GM23248 (cell line): ENCODE data around the gene SYTL4. TPM values are rescaled to one million over a fixed set of nuclear protein-coding genes. Genes with fewer than 3 reads are reported as not detected.

Source experiments
- DNase-seq: peaks from one replicate; pipeline ENCODE4 v3.0.0-alpha.2; 2015
- H2AFZ ChIP-seq: fragments of 200-600 bp; sonication (generic); 2 replicates; pipeline ENCODE4 v1.6.1; 2016; ENCODE audit warnings: antibody characterized with exemption
- H3F3A ChIP-seq: fragments of 200-600 bp; sonication (generic); 2 replicates; pipeline ENCODE4 v1.6.1; 2016; ENCODE audit warnings: mild to moderate bottlenecking, antibody characterized with exemption, mixed run types; ENCODE audit not compliant: insufficient read depth
- H3K27ac ChIP-seq: fragments of 200-600 bp; sonication (generic); 2 replicates; pipeline ENCODE4 v1.5.1; 2016; ENCODE audit warnings: mild to moderate bottlenecking
- H3K27me3 ChIP-seq: fragments of 200-600 bp; sonication (generic); replicated peaks from 2 replicates; pipeline ENCODE4 v1.6.1; 2016; ENCODE audit warnings: mild to moderate bottlenecking; ENCODE audit not compliant: insufficient read depth
- H3K36me3 ChIP-seq: fragments of 200-600 bp; sonication (generic); 2 replicates; pipeline ENCODE4 v1.6.1; 2016; ENCODE audit warnings: low read depth, mild to moderate bottlenecking
- H3K4me1 ChIP-seq: fragments of 200-600 bp; sonication (generic); 2 replicates; pipeline ENCODE4 v1.6.1; 2016; ENCODE audit warnings: mild to moderate bottlenecking; ENCODE audit not compliant: insufficient read depth
- H3K4me2 ChIP-seq: fragments of 200-600 bp; sonication (generic); one replicate; pipeline ENCODE4 v1.6.1; 2016; ENCODE audit warnings: mild to moderate bottlenecking; ENCODE audit not compliant: unreplicated experiment
- H3K4me3 ChIP-seq: fragments of 200-600 bp; sonication (generic); 2 replicates; pipeline ENCODE4 v1.5.1; 2016; ENCODE audit warnings: mild to moderate bottlenecking
- H3K79me2 ChIP-seq: fragments of 200-600 bp; sonication (generic); 2 replicates; pipeline ENCODE4 v1.6.1; 2016; ENCODE audit warnings: mild to moderate bottlenecking; ENCODE audit not compliant: insufficient read depth
- H3K9ac ChIP-seq: fragments of 200-600 bp; sonication (generic); 2 replicates; pipeline ENCODE4 v1.6.1; 2016; ENCODE audit warnings: mild to moderate bottlenecking
- H3K9me2 ChIP-seq: fragments of 200-600 bp; sonication (generic); 2 replicates; pipeline ENCODE4 v1.6.1; 2016; ENCODE audit warnings: mixed run types, mild to moderate bottlenecking, moderate library complexity; ENCODE audit not compliant: insufficient read depth
- H3K9me3 ChIP-seq: fragments of 200-600 bp; sonication (generic); one replicate; pipeline ENCODE4 v1.6.1; 2017; ENCODE audit warnings: low read depth
- H4K20me1 ChIP-seq: fragments of 200-600 bp; sonication (generic); 2 replicates; pipeline ENCODE4 v1.6.0; 2016; ENCODE audit not compliant: insufficient read depth
- EZH2 ChIP-seq: fragments of 200-600 bp; sonication (generic); IDR thresholded peaks from 2 replicates; pipeline ENCODE4 v1.6.1; 2018; ENCODE audit warnings: antibody characterized with exemption, mild to moderate bottlenecking; ENCODE audit not compliant: insufficient read depth, poor library complexity, severe bottlenecking
- EZH2phosphoT487 ChIP-seq: fragments of 200-600 bp; sonication (generic); IDR thresholded peaks from 2 replicates; pipeline ENCODE4 v1.6.1; 2018; ENCODE audit warnings: antibody characterized with exemption, moderate library complexity, mild to moderate bottlenecking, low read depth; ENCODE audit not compliant: insufficient read depth
- WGBS, 2 experiments: methylation state at CpG; one replicate each; pipeline ENCODE4 v1.1.6; 2015 to 2017; ENCODE audit warnings: low lambda C conversion rate in 2 of 2, low coverage in 1 of 2; ENCODE audit errors: missing lambda C conversion rate in 2 of 2; 5-methylcytosine and 5-hydroxymethylcytosine counted together
- in situ Hi-C: fragments of 300-500 bp; cut with MboI; formaldehyde crosslinking; loops from 2 replicates; pipeline ENCODE4 v1.15.0; 2020
- polyA plus RNA-seq: library from polyadenylated mRNA; unstranded; fragments of >200 nt; fragmentation: Nextera tagmentation; extraction: Ambion mirVana; gene quantifications from 2 replicates; pipeline ENCODE4 v1.2.1, GENCODE V29; 2016
- total RNA-seq: library from RNA; depleted of rRNA; stranded (reverse); fragments of >200 nt; shearing (Covaris generic); gene quantifications from 2 replicates; pipeline ENCODE4 v1.2.3, GENCODE V29; 2014

The SYTL4 gene
- total and polyA plus RNA-seq, 2 experiments from 2014 or later, result 1.6 to 3.2 TPM

GRCh38 chrX:100698551-100698950 lies 33.4 kb downstream of the SYTL4 start:
- H3F3A ChIP-seq, result no peaks in the 10 kb centered on the region
- no peak overlapping the region for H3K4me3 ChIP-seq
- no peak overlapping the region for H3K4me2 ChIP-seq
- H3K9me2 ChIP-seq, result no peaks in the 10 kb centered on the region
- H3K9me3 ChIP-seq, result no peaks in the 10 kb centered on the region
- no peaks in the 10 kb centered on the region for H4K20me1 ChIP-seq
- no peak overlapping the region for H3K9ac ChIP-seq
- H3K4me1 ChIP-seq, result no peaks in the 10 kb centered on the region
- no peak for TF ChIP-seq EZH2
- TF ChIP-seq EZH2phosphoT487, result no peak
- H3K79me2 ChIP-seq, result no peaks in the 10 kb centered on the region
- in situ Hi-C loops, result no loop called here
- no peak overlapping the region for H2AFZ ChIP-seq
- H3K27ac ChIP-seq, result no peak overlapping the region
- no peaks in the 10 kb centered on the region for H3K36me3 ChIP-seq
- DNase-seq, result no peak
- H3K27me3 ChIP-seq, result no peaks in the 10 kb centered on the region

- no peaks in the 10 kb centered on the region for H3K9me2 ChIP-seq
- H4K20me1 ChIP-seq, result no peaks in the 10 kb centered on the region
- no peak overlapping the region for H2AFZ ChIP-seq
- no peaks in the 10 kb centered on the region for H3K27me3 ChIP-seq
- H3F3A ChIP-seq, result no peaks in the 10 kb centered on the region
- H3K4me2 ChIP-seq, result no peak overlapping the region
- H3K36me3 ChIP-seq, result no peaks in the 10 kb centered on the region
- no peak for DNase-seq
- H3K27ac ChIP-seq, result no peak overlapping the region
- H3K79me2 ChIP-seq, result no peaks in the 10 kb centered on the region
- TF ChIP-seq EZH2 (no peak), EZH2phosphoT487 (no peak)
- WGBS, 2 experiments, result 97 to 100% methylated on average over 3 of the region's 3 CpGs
- in situ Hi-C loops, result no loop called here
- no peaks in the 10 kb centered on the region for H3K9me3 ChIP-seq
- no peaks in the 10 kb centered on the region for H3K4me1 ChIP-seq
- no peak overlapping the region for H3K9ac ChIP-seq
- no peak overlapping the region for H3K4me3 ChIP-seq
Measured at GRCh38 chrX:100696699-100697351, 35.1 kb downstream of the SYTL4 start.

GRCh38 chrX:100695991-100696390 lies 35.9 kb downstream of the SYTL4 start:
- no peak for DNase-seq
- in situ Hi-C loops, result no loop called here
- Histone ChIP-seq H4K20me1 (no peaks in the 10 kb centered on the region), H3K79me2 (no peaks in the 10 kb centered on the region), H3F3A (no peaks in the 10 kb centered on the region), H3K36me3 (no peaks in the 10 kb centered on the region), H3K9ac (no peak overlapping the region), H3K9me3 (no peaks in the 10 kb centered on the region), H3K27me3 (no peaks in the 10 kb centered on the region), H3K4me3 (no peak overlapping the region), H3K4me2 (no peak overlapping the region), H3K27ac (no peak overlapping the region), H3K9me2 (no peaks in the 10 kb centered on the region), H2AFZ (no peak overlapping the region), H3K4me1 (no peaks in the 10 kb centered on the region)
- TF ChIP-seq EZH2phosphoT487 (no peak), EZH2 (no peak)
- WGBS, 2 experiments, result 61 to 68% methylated on average over 4 of the region's 4 CpGs

GRCh38 chrX:100695302-100695701 lies 36.6 kb downstream of the SYTL4 start:
- in situ Hi-C loops, result no loop called here
- Histone ChIP-seq H3K27me3 (no peaks in the 10 kb centered on the region), H3K79me2 (no peaks in the 10 kb centered on the region), H3K36me3 (no peaks in the 10 kb centered on the region), H3K4me1 (no peaks in the 10 kb centered on the region), H2AFZ (no peak overlapping the region), H3K4me3 (no peak overlapping the region), H4K20me1 (no peaks in the 10 kb centered on the region), H3K4me2 (no peak overlapping the region), H3F3A (no peaks in the 10 kb centered on the region), H3K9me3 (no peaks in the 10 kb centered on the region), H3K27ac (no peak overlapping the region), H3K9me2 (no peaks in the 10 kb centered on the region), H3K9ac (no peak overlapping the region)
- 92 to 93% methylated on average over 2 of the region's 2 CpGs for WGBS, 2 experiments
- no peak for DNase-seq
- TF ChIP-seq EZH2phosphoT487, result no peak
- no peak for TF ChIP-seq EZH2
